Natural killer cell (primary cell): ENCODE results near the gene SAMD11. TPM values are rescaled to one million over a fixed set of nuclear protein-coding genes. Genes with fewer than 3 reads are reported as not detected.

Experiments used
- ATAC-seq, 3 donors: fragments of 150-1000 bp in 2 of 3; fragments of 200-7000 bp in 1 of 3; cut with Tn5 transposase; 1 replicate in 1 of 3; 2 replicates in 2 of 3; pipeline ENCODE4 v1.10.0; 2021; ENCODE audit warnings: mild to moderate bottlenecking in 2 of 3, moderate library complexity in 2 of 3
- DNase-seq, 2 donors: peaks; one replicate each; pipeline versions ENCODE4 v3.0.0 to v3.0.0-alpha.2; 2013 to 2021; ENCODE audit warnings: mixed read lengths in 1 of 2
- H3K27ac ChIP-seq: one replicate; pipeline ENCODE4 v1.5.1; 2013; ENCODE audit warnings: mild to moderate bottlenecking, low read length
- H3K27me3 ChIP-seq: one replicate; pipeline ENCODE4 v1.6.1; 2013; ENCODE audit warnings: low read length; ENCODE audit not compliant: control insufficient read depth, insufficient read depth
- H3K36me3 ChIP-seq: one replicate; pipeline ENCODE4 v1.6.1; 2013; ENCODE audit warnings: low read length; ENCODE audit not compliant: control insufficient read depth, insufficient read depth
- H3K4me1 ChIP-seq: one replicate; pipeline ENCODE4 v1.6.1; 2013; ENCODE audit warnings: low read length; ENCODE audit not compliant: control insufficient read depth, insufficient read depth
- H3K4me3 ChIP-seq: one replicate; pipeline ENCODE4 v1.5.1; 2013; ENCODE audit warnings: low read length
- H3K9me3 ChIP-seq: one replicate; pipeline ENCODE4 v1.6.1; 2013; ENCODE audit warnings: low read length; ENCODE audit not compliant: control insufficient read depth, insufficient read depth
- H3K27ac Mint-ChIP-seq, 2 donors: one replicate each; pipeline ENCODE4 v1.8.0; 2022; ENCODE audit warnings: mild to moderate bottlenecking in 2 of 2, mixed read lengths in 2 of 2, moderate library complexity in 1 of 2
- H3K27me3 Mint-ChIP-seq, 2 donors: one replicate each; pipeline ENCODE4 v1.8.0; 2022; ENCODE audit warnings: low read depth in 2 of 2, mixed read lengths in 2 of 2
- H3K36me3 Mint-ChIP-seq: one replicate; pipeline ENCODE4 v1.8.0; 2022; ENCODE audit warnings: mixed read lengths
- H3K4me1 Mint-ChIP-seq, 2 donors: one replicate each; pipeline ENCODE4 v1.8.0; 2022; ENCODE audit warnings: mixed read lengths in 2 of 2
- H3K4me3 Mint-ChIP-seq: one replicate; pipeline ENCODE4 v1.8.0; 2022; ENCODE audit warnings: mild to moderate bottlenecking, moderate library complexity, mixed read lengths
- H3K9me3 Mint-ChIP-seq, 2 donors: one replicate each; pipeline ENCODE4 v1.8.0; 2022; ENCODE audit warnings: mixed read lengths in 2 of 2
- CTCF ChIP-seq: fragments of 200-600 bp; IDR thresholded peaks from one replicate; pipeline ENCODE4 v1.8.0; 2022; ENCODE audit warnings: antibody characterized with exemption
- WGBS: methylation state at CpG from one replicate; pipeline ENCODE4 v1.1.7; 2013; ENCODE audit warnings: missing lambda C conversion rate; ENCODE audit not compliant: insufficient coverage; 5-methylcytosine and 5-hydroxymethylcytosine counted together
- intact Hi-C: fragments of 100-400 bp; cut with micrococcal nuclease; formaldehyde crosslinking; loops from one replicate; pipeline ENCODE4 v1.14.2; 2022
- total RNA-seq, 4 donors: library from RNA; stranded (reverse); fragments of 120-200 nt in 1 of 4; gene quantifications; one replicate each; pipeline versions ENCODE4 v1.2.3 to v1.2.4, GENCODE V29; 2013 to 2022

The SAMD11 gene
- total RNA-seq, 3 donors from 2014 or later (not counting 1 experiment from before 2014, with no cell fraction given): not detected

- TF ChIP-seq CTCF: no peak
These were observed 9.8 kb downstream of the SAMD11 start for GRCh38 chr1:933603-933940.

GRCh38 chr1:934991-935750 is 11.4 kb downstream of the SAMD11 start:
- Mint-ChIP-seq H3K4me3 (no peak overlapping the region), H3K36me3 (no peaks in the 10 kb centered on the region)
- intact Hi-C loops: no loop called here

More at GRCh38 chr1:933603-933940, 9.8 kb downstream of the SAMD11 start:
- H3K27me3 Mint-ChIP-seq: peaks cover 7 to 27% of the 10 kb centered on the region in 2 donors
- no peak for DNase-seq
- H3K4me3 ChIP-seq: no peak overlapping the region
- no peak for ATAC-seq
- no peaks in the 10 kb centered on the region for H3K36me3 Mint-ChIP-seq
- H3K9me3 ChIP-seq: no peaks in the 10 kb centered on the region
- no peaks in the 10 kb centered on the region for H3K9me3 Mint-ChIP-seq
- no peak overlapping the region for H3K4me3 Mint-ChIP-seq
- H3K27ac ChIP-seq: no peak overlapping the region
- H3K27ac Mint-ChIP-seq: no peak overlapping the region
- no peaks in the 10 kb centered on the region for H3K36me3 ChIP-seq
- peaks cover 3% of the 10 kb centered on the region for H3K27me3 ChIP-seq
- WGBS: 64% methylated on average over 10 of the region's 10 CpGs
- H3K4me1 Mint-ChIP-seq: peaks cover 6 to 9% of the 10 kb centered on the region in 2 donors
- H3K4me1 ChIP-seq: peaks cover 6% of the 10 kb centered on the region
- intact Hi-C loops: no loop called here

GRCh38 chr1:935751-936231 is 12.1 kb downstream of the SAMD11 start:
- Mint-ChIP-seq H3K27ac (no peak overlapping the region), H3K4me1 (peaks cover 6 to 13% of the 10 kb centered on the region in 2 donors), H3K36me3 (no peaks in the 10 kb centered on the region), H3K27me3 (peaks cover 18 to 35% of the 10 kb centered on the region in 2 donors), H3K4me3 (no peak overlapping the region), H3K9me3 (no peaks in the 10 kb centered on the region)
- TF ChIP-seq CTCF: no peak
- intact Hi-C loops: no loop called here
- Histone ChIP-seq H3K9me3 (no peaks in the 10 kb centered on the region), H3K36me3 (no peaks in the 10 kb centered on the region), H3K4me3 (no peak overlapping the region), H3K27me3 (peaks cover 16% of the 10 kb centered on the region), H3K4me1 (peaks cover 17% of the 10 kb centered on the region), H3K27ac (no peak overlapping the region)
- DNase-seq (no peak), ATAC-seq (no peak)
- 48% methylated on average over 30 of the region's 30 CpGs for WGBS

More at GRCh38 chr1:934991-935750, 11.4 kb downstream of the SAMD11 start:
- ATAC-seq: no peak
- H3K27me3 Mint-ChIP-seq: peaks cover 18 to 35% of the 10 kb centered on the region in 2 donors
- H3K4me3 ChIP-seq: no peak overlapping the region
- peaks cover 13% of the 10 kb centered on the region for H3K4me1 ChIP-seq
- DNase-seq: no peak
- peaks cover 6 to 9% of the 10 kb centered on the region in 2 donors for H3K4me1 Mint-ChIP-seq
- H3K27ac Mint-ChIP-seq: no peak overlapping the region
- no peaks in the 10 kb centered on the region for H3K9me3 ChIP-seq
- no peak overlapping the region for H3K27ac ChIP-seq
- H3K27me3 ChIP-seq: peaks cover 12% of the 10 kb centered on the region
- 33% methylated on average over 37 of the region's 37 CpGs for WGBS
- TF ChIP-seq CTCF: no peak
- no peaks in the 10 kb centered on the region for H3K36me3 ChIP-seq
- no peaks in the 10 kb centered on the region for H3K9me3 Mint-ChIP-seq
